Endothelial cell of umbilical vein (primary cell): ENCODE data around the gene TMOD1. TPM values are rescaled to one million over a fixed set of nuclear protein-coding genes. Genes with fewer than 3 reads are reported as not detected.

Source experiments
- BruUV-seq: library from RNA; stranded (reverse); fragments of 400-500 nt; replicated peaks from 2 replicates; lab custom pipeline; 2021; lab: Mats Ljungman, UMichigan
- CTCF ChIA-PET: fragments of 300-600, 350-600 bp; sonication (Branson Sonifier 250); formaldehyde crosslinking; loops from one replicate; lab custom pipeline; 2021; ENCODE audit warnings: antibody characterized with exemption, inconsistent platforms; lab: Charles Lee
- POLR2A ChIA-PET: fragments of 300-600, 350-600 bp; sonication (Branson Sonifier 250); formaldehyde crosslinking; loops from one replicate; lab custom pipeline; 2021; ENCODE audit warnings: antibody characterized with exemption, inconsistent platforms; lab: Charles Lee
- DNase-seq: peaks from one replicate; pipeline ENCODE4 v3.0.0-alpha.2; 2011; ENCODE audit warnings: low read depth, low spot score
- FAIRE-seq: peaks from 2 replicates; lab custom pipeline; 2011; peaks lifted over from hg19 to GRCh38; lab: Jason Lieb, UNC
- H2AFZ ChIP-seq: 2 replicates; pipeline ENCODE4 v1.6.0; 2012; ENCODE audit warnings: low read depth, low read length, control low read depth, inconsistent platforms
- H3K27ac ChIP-seq: 2 replicates; pipeline ENCODE4 v1.5.1; 2011; ENCODE audit warnings: low read depth, mild to moderate bottlenecking, control low read depth, low read length, moderate library complexity; ENCODE audit not compliant: insufficient read depth
- H3K27me3 ChIP-seq, 2 experiments: 2 replicates each; pipeline versions ENCODE4 v1.6.0 to v1.6.1; 2011; ENCODE audit warnings: low read length in 2 of 2, mixed read lengths in 1 of 2; ENCODE audit not compliant: control insufficient read depth in 2 of 2, insufficient read depth in 2 of 2
- H3K36me3 ChIP-seq, 2 experiments: 2 replicates in 1 of 2; 3 replicates in 1 of 2; pipeline ENCODE4 v1.5.1; 2011; ENCODE audit warnings: low read length in 2 of 2, mild to moderate bottlenecking in 1 of 2, moderate library complexity in 1 of 2; ENCODE audit not compliant: control insufficient read depth in 2 of 2, insufficient read depth in 2 of 2; ENCODE audit errors: extremely low read depth in 1 of 2
- H3K4me1 ChIP-seq: 3 replicates; pipeline ENCODE4 v1.5.1; 2011; ENCODE audit warnings: mild to moderate bottlenecking, low read length; ENCODE audit not compliant: control insufficient read depth, insufficient read depth; ENCODE audit errors: extremely low read depth
- H3K4me2 ChIP-seq: 2 replicates; pipeline ENCODE4 v1.6.1; 2011; ENCODE audit warnings: low read length, control low read depth, mixed read lengths; ENCODE audit not compliant: insufficient read depth
- H3K4me3 ChIP-seq, 3 experiments: fragments of 200-600 bp in 1 of 3; sonication (generic), shearing (Covaris generic) in 1 of 3; replicated peaks in 1 of 3; 2 replicates each; pipeline ENCODE4 v1.5.1; 2011 to 2016; ENCODE audit warnings: control low read depth in 3 of 3, low read length in 3 of 3, mild to moderate bottlenecking in 2 of 3, inconsistent platforms in 1 of 3, low read depth in 1 of 3, moderate library complexity in 1 of 3; ENCODE audit not compliant: insufficient read depth in 1 of 3
- H3K79me2 ChIP-seq: 2 replicates; pipeline ENCODE4 v1.6.0; 2012; ENCODE audit warnings: low read length, inconsistent platforms; ENCODE audit not compliant: control insufficient read depth, insufficient read depth
- H3K9ac ChIP-seq: replicated peaks from 2 replicates; pipeline ENCODE3; 2011; ENCODE audit warnings: low read length, control low read depth; ENCODE audit not compliant: insufficient read depth; ENCODE audit errors: extremely low read depth
- H3K9me1 ChIP-seq: replicated peaks from 3 replicates; pipeline ENCODE4 v1.6.0; 2011; ENCODE audit warnings: mild to moderate bottlenecking, low read length; ENCODE audit not compliant: control insufficient read depth, insufficient read depth; ENCODE audit errors: extremely low read depth
- H3K9me3 ChIP-seq: replicated peaks from 2 replicates; pipeline ENCODE4 v1.5.1; 2012; ENCODE audit warnings: low read length, inconsistent platforms; ENCODE audit not compliant: control insufficient read depth, insufficient read depth
- H4K20me1 ChIP-seq: replicated peaks from 2 replicates; pipeline ENCODE3; 2011; ENCODE audit warnings: mild to moderate bottlenecking, low read length; ENCODE audit not compliant: control insufficient read depth, insufficient read depth; ENCODE audit errors: extremely low read depth
- EZH2 ChIP-seq: IDR thresholded peaks from 2 replicates; pipeline ENCODE4 v1.6.1; 2012; ENCODE audit warnings: borderline replicate concordance, low read depth, mild to moderate bottlenecking, moderate library complexity, low read length, inconsistent platforms; ENCODE audit not compliant: severe bottlenecking
- FOS ChIP-seq: IDR thresholded peaks from 2 replicates; pipeline ENCODE4 v1.6.1; 2011; ENCODE audit warnings: mild to moderate bottlenecking, low read length, moderate library complexity, borderline replicate concordance; ENCODE audit not compliant: insufficient read depth
- POLR2AphosphoS5 ChIP-seq: IDR thresholded peaks from 2 replicates; pipeline ENCODE4 v1.6.1; 2012; ENCODE audit warnings: low read depth, mild to moderate bottlenecking, control low read depth, low read length, moderate library complexity; ENCODE audit not compliant: insufficient read depth
- dilution Hi-C: fragments of 300-500 bp; cut with MboI; formaldehyde crosslinking; loops from one replicate; pipeline ENCODE4 v1.15.0; 2019; ENCODE audit warnings: low sequenced_read_pairs; ENCODE audit not compliant: extremely low pct_ligation_motif_present
- intact Hi-C: fragments of 100-400 bp; cut with micrococcal nuclease; formaldehyde crosslinking; loops from one replicate; pipeline ENCODE4 v1.10.0; 2022
- polyA plus RNA-seq, 4 experiments: library from polyadenylated mRNA; depleted of rRNA in 3 of 4; stranded (reverse) in 3 of 4; unstranded in 1 of 4; fragments of >200 nt; gene quantifications; 2 replicates each; pipeline versions ENCODE4 v1.2.1 to v1.2.3, GENCODE V29; 2011 to 2012; ENCODE audit warnings: missing spikeins in 1 of 4
- total RNA-seq: library from RNA; stranded (reverse); gene quantifications from 2 replicates; pipeline ENCODE4 v1.2.3, GENCODE V29; 2021
- TF ChIP-seq, protein P1 (sequence below), 2 donors: IDR thresholded peaks; 1 replicate in 1 of 2; 2 replicates in 1 of 2; pipeline ENCODE4 v1.5.1; 2011; ENCODE audit warnings: low read length in 2 of 2, mild to moderate bottlenecking in 2 of 2, moderate library complexity in 2 of 2, control low read depth in 1 of 2, inconsistent platforms in 1 of 2, low read depth in 1 of 2; ENCODE audit not compliant: insufficient read depth in 1 of 2; ENCODE audit errors: extremely low read depth in 1 of 2
- TF ChIP-seq, protein P2 (sequence below): IDR thresholded peaks from 2 replicates; pipeline ENCODE4 v1.6.1; 2011; ENCODE audit not compliant: insufficient read depth, insufficient read length

Gene TMOD1
- total and polyA plus RNA-seq, 2 donors (not counting 3 experiments of a cell fraction or from before 2014, with no cell fraction given), result 0.26 to 1.4 TPM

- FAIRE-seq, result no peak
- DNase-seq, result no peak
- no peak overlapping the region for H2AFZ ChIP-seq
- H3K27ac ChIP-seq, result no peak overlapping the region
- H3K4me1 ChIP-seq, result no peaks in the 10 kb centered on the region
- intact Hi-C loops (no loop called here), dilution Hi-C loops (no loop called here)
- H3K79me2 ChIP-seq, result no peaks in the 10 kb centered on the region
- no TSS peak for BruUV-seq
- CTCF ChIA-PET, result interaction anchor here (0.9 to 4.4 kb wide), 10 partner anchors 8 to 630 kb away, joined by 3 to 32 read pairs (median 4); partner anchors contain the start of gene TMOD1
- H3K27me3 ChIP-seq, result no peaks in the 10 kb centered on the region
- no peak overlapping the region for H3K4me3 ChIP-seq
- no peaks in the 10 kb centered on the region for H3K9me1 ChIP-seq
- no peak for TF ChIP-seq POLR2AphosphoS5
- TF ChIP-seq, protein P1, sequence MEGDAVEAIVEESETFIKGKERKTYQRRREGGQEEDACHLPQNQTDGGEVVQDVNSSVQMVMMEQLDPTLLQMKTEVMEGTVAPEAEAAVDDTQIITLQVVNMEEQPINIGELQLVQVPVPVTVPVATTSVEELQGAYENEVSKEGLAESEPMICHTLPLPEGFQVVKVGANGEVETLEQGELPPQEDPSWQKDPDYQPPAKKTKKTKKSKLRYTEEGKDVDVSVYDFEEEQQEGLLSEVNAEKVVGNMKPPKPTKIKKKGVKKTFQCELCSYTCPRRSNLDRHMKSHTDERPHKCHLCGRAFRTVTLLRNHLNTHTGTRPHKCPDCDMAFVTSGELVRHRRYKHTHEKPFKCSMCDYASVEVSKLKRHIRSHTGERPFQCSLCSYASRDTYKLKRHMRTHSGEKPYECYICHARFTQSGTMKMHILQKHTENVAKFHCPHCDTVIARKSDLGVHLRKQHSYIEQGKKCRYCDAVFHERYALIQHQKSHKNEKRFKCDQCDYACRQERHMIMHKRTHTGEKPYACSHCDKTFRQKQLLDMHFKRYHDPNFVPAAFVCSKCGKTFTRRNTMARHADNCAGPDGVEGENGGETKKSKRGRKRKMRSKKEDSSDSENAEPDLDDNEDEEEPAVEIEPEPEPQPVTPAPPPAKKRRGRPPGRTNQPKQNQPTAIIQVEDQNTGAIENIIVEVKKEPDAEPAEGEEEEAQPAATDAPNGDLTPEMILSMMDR (IDR thresholded peaks at IDR 0.05; ENCODE audit: extremely low read depth in 1 of 2, insufficient read depth in 1 of 2, low read depth in 1 of 2, low read length in 2 of 2), result peak; percentile 26 to 27
- TF ChIP-seq FOS, result no peak
- TF ChIP-seq EZH2, result no peak
- TF ChIP-seq, protein P2, sequence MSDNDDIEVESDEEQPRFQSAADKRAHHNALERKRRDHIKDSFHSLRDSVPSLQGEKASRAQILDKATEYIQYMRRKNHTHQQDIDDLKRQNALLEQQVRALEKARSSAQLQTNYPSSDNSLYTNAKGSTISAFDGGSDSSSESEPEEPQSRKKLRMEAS, result no peak
- H3K36me3 ChIP-seq, result no peaks in the 10 kb centered on the region
- no peaks in the 10 kb centered on the region for H3K9me3 ChIP-seq
- POLR2A ChIA-PET, result no interaction called here
- no peaks in the 10 kb centered on the region for H4K20me1 ChIP-seq
- H3K9ac ChIP-seq, result no peak overlapping the region
- H3K4me2 ChIP-seq, result no peak overlapping the region
Measured at GRCh38 chr9:97487107-97487506, 14.4 kb upstream of the TMOD1 start.
